ENCODE measurements around the gene SAMMSON.

Gene SAMMSON

GRCh38 chr3:70053293-70053692 is 53.8 kb downstream of the SAMMSON start:
- no peak overlapping the region for H3K4me3 Mint-ChIP-seq
- peaks cover 7% of the 10 kb centered on the region for H3K27me3 Mint-ChIP-seq
- no peaks in the 10 kb centered on the region for H3K9me3 Mint-ChIP-seq
- no peak overlapping the region for H3K27ac Mint-ChIP-seq
- H3K36me3 Mint-ChIP-seq (ENCODE audit: low read depth), result no peaks in the 10 kb centered on the region
- DNase-seq, result no peak
- ATAC-seq, result peak; percentile 77
- H3K4me1 Mint-ChIP-seq, result no peaks in the 10 kb centered on the region

- H3K9me3 Mint-ChIP-seq, result no peaks in the 10 kb centered on the region
- no peaks in the 10 kb centered on the region for H3K4me1 Mint-ChIP-seq
- H3K36me3 Mint-ChIP-seq (ENCODE audit: low read depth), result no peaks in the 10 kb centered on the region
- ATAC-seq (no peak), DNase-seq (no peak)
- no peak overlapping the region for H3K27ac Mint-ChIP-seq
- peaks cover 7% of the 10 kb centered on the region for H3K27me3 Mint-ChIP-seq
- H3K4me3 Mint-ChIP-seq, result no peak overlapping the region
Observed at GRCh38 chr3:70056081-70056480, 56.5 kb downstream of the SAMMSON start.

GRCh38 chr3:70057426-70057825 is 57.9 kb downstream of the SAMMSON start:
- Mint-ChIP-seq H3K36me3 (ENCODE audit: low read depth) (no peaks in the 10 kb centered on the region), H3K9me3 (no peaks in the 10 kb centered on the region), H3K27me3 (peaks cover 7% of the 10 kb centered on the region), H3K4me3 (no peak overlapping the region), H3K4me1 (no peaks in the 10 kb centered on the region), H3K27ac (no peak overlapping the region)
- ATAC-seq (no peak), DNase-seq (no peak)

GRCh38 chr3:70061096-70061495 is 61.6 kb downstream of the SAMMSON start:
- ATAC-seq, result no peak
- Mint-ChIP-seq H3K9me3 (no peaks in the 10 kb centered on the region), H3K4me3 (no peak overlapping the region), H3K27ac (no peak overlapping the region), H3K4me1 (no peaks in the 10 kb centered on the region), H3K27me3 (peaks cover 2% of the 10 kb centered on the region), H3K36me3 (ENCODE audit: low read depth) (no peaks in the 10 kb centered on the region)
- DNase-seq, result no peak

- Mint-ChIP-seq H3K36me3 (ENCODE audit: low read depth) (no peaks in the 10 kb centered on the region), H3K4me3 (no peak overlapping the region), H3K27ac (no peak overlapping the region), H3K9me3 (no peaks in the 10 kb centered on the region), H3K27me3 (peaks cover 10% of the 10 kb centered on the region), H3K4me1 (no peaks in the 10 kb centered on the region)
- DNase-seq, result peak; percentile 3
- ATAC-seq, result no peak
Observed at GRCh38 chr3:70064194-70064779, 64.8 kb downstream of the SAMMSON start.

GRCh38 chr3:70065696-70066253 is 66.2 kb downstream of the SAMMSON start:
- no peak overlapping the region for H3K4me3 Mint-ChIP-seq
- H3K27ac Mint-ChIP-seq, result no peak overlapping the region
- DNase-seq (no peak), ATAC-seq (no peak)
- peaks cover 10% of the 10 kb centered on the region for H3K27me3 Mint-ChIP-seq
- no peaks in the 10 kb centered on the region for H3K4me1 Mint-ChIP-seq
- H3K9me3 Mint-ChIP-seq, result no peaks in the 10 kb centered on the region
- H3K36me3 Mint-ChIP-seq (ENCODE audit: low read depth), result no peaks in the 10 kb centered on the region

GRCh38 chr3:70067860-70068521 is 68.5 kb downstream of the SAMMSON start:
- no peak for ATAC-seq
- Mint-ChIP-seq H3K27ac (no peak overlapping the region), H3K4me3 (no peak overlapping the region), H3K4me1 (no peaks in the 10 kb centered on the region), H3K36me3 (ENCODE audit: low read depth) (no peaks in the 10 kb centered on the region), H3K27me3 (peaks cover 22% of the 10 kb centered on the region), H3K9me3 (no peaks in the 10 kb centered on the region)
- DNase-seq, result no peak

GRCh38 chr3:70069557-70069956 is 70.0 kb downstream of the SAMMSON start:
- H3K27me3 Mint-ChIP-seq, result peaks cover 27% of the 10 kb centered on the region
- DNase-seq (no peak), ATAC-seq (no peak)
- no peak overlapping the region for H3K27ac Mint-ChIP-seq
- no peaks in the 10 kb centered on the region for H3K9me3 Mint-ChIP-seq
- H3K4me1 Mint-ChIP-seq, result no peaks in the 10 kb centered on the region
- no peak overlapping the region for H3K4me3 Mint-ChIP-seq
- no peaks in the 10 kb centered on the region for H3K36me3 Mint-ChIP-seq (ENCODE audit: low read depth)

- no peak for ATAC-seq
- Mint-ChIP-seq H3K4me3 (no peak overlapping the region), H3K27ac (no peak overlapping the region)
Observed at GRCh38 chr3:70071138-70071537, 71.6 kb downstream of the SAMMSON start.

GRCh38 chr3:70072180-70072579 is 72.6 kb downstream of the SAMMSON start:
- Mint-ChIP-seq H3K27me3 (peaks cover 27% of the 10 kb centered on the region), H3K36me3 (ENCODE audit: low read depth) (no peaks in the 10 kb centered on the region), H3K4me1 (no peaks in the 10 kb centered on the region), H3K9me3 (no peaks in the 10 kb centered on the region), H3K4me3 (no peak overlapping the region), H3K27ac (no peak overlapping the region)
- no peak for DNase-seq
- no peak for ATAC-seq

More at GRCh38 chr3:70071138-70071537, 71.6 kb downstream of the SAMMSON start:
- Mint-ChIP-seq H3K4me1 (no peaks in the 10 kb centered on the region), H3K36me3 (ENCODE audit: low read depth) (no peaks in the 10 kb centered on the region), H3K27me3 (peaks cover 31% of the 10 kb centered on the region), H3K9me3 (no peaks in the 10 kb centered on the region)
- no peak for DNase-seq

- ATAC-seq, result no peak
- H3K4me1 Mint-ChIP-seq, result no peaks in the 10 kb centered on the region
- H3K4me3 Mint-ChIP-seq, result no peak overlapping the region
- H3K9me3 Mint-ChIP-seq, result no peaks in the 10 kb centered on the region
- peaks cover 27% of the 10 kb centered on the region for H3K27me3 Mint-ChIP-seq
- DNase-seq, result no peak
- H3K36me3 Mint-ChIP-seq (ENCODE audit: low read depth), result no peaks in the 10 kb centered on the region
- H3K27ac Mint-ChIP-seq, result no peak overlapping the region
Observed at GRCh38 chr3:70072754-70073153, 73.2 kb downstream of the SAMMSON start.

GRCh38 chr3:70075101-70075500 is 75.6 kb downstream of the SAMMSON start:
- Mint-ChIP-seq H3K4me3 (no peak overlapping the region), H3K27ac (no peak overlapping the region), H3K4me1 (no peaks in the 10 kb centered on the region), H3K36me3 (ENCODE audit: low read depth) (no peaks in the 10 kb centered on the region), H3K27me3 (peaks cover 23% of the 10 kb centered on the region), H3K9me3 (no peaks in the 10 kb centered on the region)
- no peak for DNase-seq
- ATAC-seq, result no peak

- Mint-ChIP-seq H3K36me3 (ENCODE audit: low read depth) (no peaks in the 10 kb centered on the region), H3K27me3 (peaks cover 26% of the 10 kb centered on the region), H3K4me1 (no peaks in the 10 kb centered on the region), H3K27ac (no peak overlapping the region), H3K4me3 (no peak overlapping the region), H3K9me3 (no peaks in the 10 kb centered on the region)
- ATAC-seq (no peak), DNase-seq (no peak)
Observed at GRCh38 chr3:70076396-70076795, 76.9 kb downstream of the SAMMSON start.

- Mint-ChIP-seq H3K9me3 (no peaks in the 10 kb centered on the region), H3K4me3 (no peak overlapping the region), H3K27me3 (peaks cover 20% of the 10 kb centered on the region), H3K36me3 (ENCODE audit: low read depth) (no peaks in the 10 kb centered on the region), H3K27ac (no peak overlapping the region), H3K4me1 (no peaks in the 10 kb centered on the region)
- ATAC-seq (no peak), DNase-seq (no peak)
Observed at GRCh38 chr3:70078778-70079177, 79.2 kb downstream of the SAMMSON start.

- DNase-seq (no peak), ATAC-seq (no peak)
- Mint-ChIP-seq H3K36me3 (ENCODE audit: low read depth) (no peaks in the 10 kb centered on the region), H3K27me3 (peaks cover 18% of the 10 kb centered on the region), H3K4me3 (no peak overlapping the region), H3K4me1 (no peaks in the 10 kb centered on the region), H3K9me3 (no peaks in the 10 kb centered on the region), H3K27ac (no peak overlapping the region)
Observed at GRCh38 chr3:70085613-70086012, 86.1 kb downstream of the SAMMSON start.

All from activated naive CD8-positive, alpha-beta T cell treated with anti-CD3 and anti-CD28 coated beads, Interleukin-2, amount 50 U/mL, for 24 hours (primary cell).